Eye (tissue), 1 donor: ENCODE data around the gene FLG.
"Not testable (repeated sequence)": the region's sequence is repeated elsewhere in the genome, so short reads cannot be mapped to it uniquely, and the experiment has no call there.

ENCODE experiments used
- DNase-seq: peaks from one replicate; pipeline ENCODE4 v3.0.0-alpha.2; 2015

FLG gene

GRCh38 chr1:152256394-152256793, 68.6 kb downstream of the FLG start:
- not testable (repeated sequence) for DNase-seq
